WTC11 (cell line): ENCODE measurements around the gene GNAO1.

Experiments
- CTCF ChIP-seq: fragments of 200-600 bp; IDR thresholded peaks from 2 replicates; pipeline ENCODE4 v1.8.0; 2022; ENCODE audit warnings: antibody characterized with exemption
- GABPB1 ChIP-seq: sonication (generic); formaldehyde crosslinking; IDR thresholded peaks from 2 replicates; pipeline ENCODE4 v1.8.1; 2023; ENCODE audit warnings: mild to moderate bottlenecking, missing genetic modification reagents
- ZNF317 ChIP-seq: sonication (generic); formaldehyde crosslinking; IDR thresholded peaks from 2 replicates; pipeline ENCODE4 v1.8.1; 2023; ENCODE audit warnings: low read depth, mild to moderate bottlenecking, moderate library complexity, missing genetic modification reagents, borderline replicate concordance

DNA sequence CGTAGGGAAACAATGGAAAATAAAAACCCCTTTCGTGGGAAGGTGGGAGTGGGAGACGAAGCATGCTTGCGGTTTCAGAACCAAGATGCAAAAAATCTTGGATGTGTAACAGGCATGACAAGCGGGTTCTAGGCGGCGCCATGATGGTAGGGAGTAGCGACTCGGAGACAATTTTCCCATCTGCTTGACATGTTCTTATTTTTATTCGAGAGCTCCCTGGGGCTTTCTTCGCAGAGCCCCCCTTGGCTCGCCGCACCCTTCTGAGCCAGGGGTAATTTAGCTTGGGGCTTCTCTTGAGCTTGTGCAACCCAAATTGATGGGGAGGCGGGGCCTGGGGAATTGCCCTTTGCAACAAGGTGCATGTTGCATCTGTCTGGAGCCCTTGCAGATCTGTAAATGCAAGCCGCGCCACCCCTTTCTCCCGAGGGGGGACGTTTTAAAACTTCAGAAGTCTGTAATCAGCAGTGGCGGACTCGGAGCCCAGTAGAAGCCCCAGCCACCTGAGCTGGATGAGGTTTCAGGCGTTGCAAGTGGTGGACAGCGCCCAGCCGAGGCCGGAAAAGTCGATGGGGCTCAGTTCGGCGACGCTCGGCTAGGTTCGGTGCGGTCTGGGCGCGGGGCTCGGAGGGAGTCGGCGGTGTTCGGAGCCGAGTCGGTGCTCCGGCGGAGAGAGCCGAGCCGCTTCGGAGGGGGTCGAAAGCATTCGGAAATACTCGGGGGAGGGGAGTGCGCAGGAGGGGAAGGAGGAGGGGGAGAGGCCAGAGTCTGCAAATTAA, 2.9 kb downstream of the GNAO1 start:
- TF ChIP-seq CTCF = no peak
- TF ChIP-seq GABPB1 = no peak
- TF ChIP-seq ZNF317 (CRISPR knock-in tag) = no peak
